ENCODE data around the gene JAG2.

The JAG2 gene

DNA sequence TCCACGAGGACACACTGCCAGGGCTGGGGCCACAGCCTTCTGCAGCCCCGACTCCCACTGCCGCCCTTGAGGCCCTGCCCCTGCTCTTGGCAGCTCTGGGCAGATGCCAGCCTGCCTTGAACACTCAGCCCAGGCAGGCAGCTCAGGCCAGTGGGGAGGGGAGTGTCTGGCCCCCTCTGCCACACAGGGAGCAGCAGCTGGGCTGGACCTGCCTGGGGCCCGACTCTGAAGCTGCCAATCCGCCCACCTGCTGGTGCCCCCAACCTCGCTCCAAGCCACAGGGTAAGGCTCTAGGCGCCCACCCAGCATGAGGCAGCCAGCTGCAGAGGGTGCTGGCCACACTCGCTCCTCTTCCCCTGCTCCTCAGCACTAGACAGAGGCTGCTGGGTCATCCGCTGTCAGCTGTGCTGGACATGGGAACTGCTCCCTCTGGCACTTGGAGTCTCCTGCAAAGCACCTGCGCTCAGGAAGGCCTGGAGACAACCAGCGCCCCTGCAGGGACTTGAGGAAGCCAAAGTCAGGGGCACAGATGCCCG, 37.2 kb upstream of the JAG2 start:
- Histone ChIP-seq H3K9me3 (ENCODE audit: insufficient read depth, low read depth, low read length) (no peaks in the 10 kb centered on the region), H3K27ac (ENCODE audit: low read depth, low read length) (no peak overlapping the region), H3K18ac (ENCODE audit: low read length) (no peak overlapping the region), H3K23ac (ENCODE audit: low read length) (no peak overlapping the region), H3K4me3 (ENCODE audit: low read depth, low read length) (no peak overlapping the region), H3K14ac (ENCODE audit: low read length) (no peak overlapping the region), H3K4me2 (ENCODE audit: low read length) (no peak overlapping the region), H2BK12ac (ENCODE audit: low read length) (no peak overlapping the region), H2AK5ac (ENCODE audit: low read length) (no peak overlapping the region), H3K27me3 (ENCODE audit: insufficient read depth, low read length) (no peaks in the 10 kb centered on the region), H3K79me1 (ENCODE audit: low read length) (no peaks in the 10 kb centered on the region), H2BK120ac (ENCODE audit: insufficient read depth, low read length, poor library complexity) (no peak overlapping the region), H3K4me1 (ENCODE audit: control insufficient read depth in 1 of 2, insufficient read depth in 2 of 2, low read length in 2 of 2) (peaks cover 2 to 7% of the 10 kb centered on the region in 2 experiments), H2BK5ac (ENCODE audit: low read depth, low read length, poor library complexity) (no peak overlapping the region), H4K91ac (ENCODE audit: low read depth, low read length) (no peak overlapping the region), H3K79me2 (ENCODE audit: control insufficient read depth, insufficient read depth, low read length, poor library complexity) (no peaks in the 10 kb centered on the region), H3K9ac (ENCODE audit: low read length) (no peak overlapping the region), H4K12ac (ENCODE audit: low read depth, low read length) (no peak overlapping the region), H4K8ac (ENCODE audit: low read depth, low read length) (no peak overlapping the region), H3K36me3 (ENCODE audit: control insufficient read depth in 1 of 2, insufficient read depth in 2 of 2, low read length in 2 of 2) (peaks cover 6 to 7% of the 10 kb centered on the region in 2 experiments), H3K4ac (ENCODE audit: low read depth, low read length) (no peak overlapping the region), H2AFZ (ENCODE audit: insufficient read depth, low read length, poor library complexity) (no peak overlapping the region)
- DNase-seq: peak; percentile 61 to 63
- whole genome bisulfite sequencing (ENCODE audit: extremely low coverage, insufficient coverage, insufficient read length): no CpG with 5 or more reads among the region's 12 CpGs

DNA sequence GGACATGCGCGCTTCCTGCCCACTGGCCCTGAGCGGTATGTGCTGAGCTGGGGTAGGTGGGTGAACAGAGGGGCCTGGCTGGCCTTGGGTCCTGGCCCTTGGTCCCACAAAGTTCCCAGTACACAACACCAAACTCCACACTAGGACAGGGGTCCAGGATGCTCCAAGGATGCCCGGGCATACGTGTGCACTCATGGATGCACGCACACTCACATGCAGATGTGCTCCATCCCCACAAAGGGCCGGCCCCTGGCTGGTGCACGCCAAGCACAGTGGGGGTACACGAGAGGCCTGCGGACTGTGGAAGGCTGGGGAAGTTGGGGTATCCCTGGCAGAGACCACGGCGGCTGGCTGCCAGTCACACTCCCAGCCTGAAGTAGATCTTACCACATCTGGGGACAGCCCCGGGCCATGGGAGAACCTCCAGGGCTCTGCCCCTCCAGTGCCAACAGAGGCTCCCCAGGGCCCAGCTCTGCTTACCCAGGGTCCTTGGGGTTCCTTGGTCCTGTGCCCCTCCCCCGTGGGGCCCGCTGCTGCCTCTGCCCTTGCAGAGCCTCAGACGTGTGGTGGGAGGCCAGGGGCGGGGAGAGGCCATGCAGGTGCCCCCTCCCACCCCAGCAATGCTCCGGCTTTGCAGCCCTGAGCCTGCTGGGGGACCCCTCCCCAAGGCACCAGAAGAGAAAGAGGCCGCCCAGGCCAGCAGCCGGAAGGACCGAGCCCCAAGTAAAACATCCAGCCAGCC, 36.5 kb upstream of the JAG2 start:
- H2BK120ac ChIP-seq (ENCODE audit: insufficient read depth, low read length, poor library complexity): no peak overlapping the region
- no peak for DNase-seq
- H2BK12ac ChIP-seq (ENCODE audit: low read length): no peak overlapping the region
- H3K14ac ChIP-seq (ENCODE audit: low read length): no peak overlapping the region
- no peaks in the 10 kb centered on the region for H3K9me3 ChIP-seq (ENCODE audit: insufficient read depth, low read depth, low read length)
- H3K4me2 ChIP-seq (ENCODE audit: low read length): no peak overlapping the region
- H3K18ac ChIP-seq (ENCODE audit: low read length): no peak overlapping the region
- no peak overlapping the region for H4K8ac ChIP-seq (ENCODE audit: low read depth, low read length)
- peaks cover 2 to 4% of the 10 kb centered on the region in 2 experiments for H3K36me3 ChIP-seq (ENCODE audit: control insufficient read depth in 1 of 2, insufficient read depth in 2 of 2, low read length in 2 of 2)
- no peak overlapping the region for H3K9ac ChIP-seq (ENCODE audit: low read length)
- no peak overlapping the region for H3K27ac ChIP-seq (ENCODE audit: low read depth, low read length)
- no peak overlapping the region for H4K12ac ChIP-seq (ENCODE audit: low read depth, low read length)
- H3K4ac ChIP-seq (ENCODE audit: low read depth, low read length): no peak overlapping the region
- H2AK5ac ChIP-seq (ENCODE audit: low read length): no peak overlapping the region
- H3K4me3 ChIP-seq (ENCODE audit: low read depth, low read length): no peak overlapping the region
- peaks cover 2 to 7% of the 10 kb centered on the region in 2 experiments for H3K4me1 ChIP-seq (ENCODE audit: control insufficient read depth in 1 of 2, insufficient read depth in 2 of 2, low read length in 2 of 2)
- no peaks in the 10 kb centered on the region for H3K79me1 ChIP-seq (ENCODE audit: low read length)
- no peak overlapping the region for H4K91ac ChIP-seq (ENCODE audit: low read depth, low read length)
- no peaks in the 10 kb centered on the region for H3K79me2 ChIP-seq (ENCODE audit: control insufficient read depth, insufficient read depth, low read length, poor library complexity)
- no CpG with 5 or more reads among the region's 21 CpGs for WGBS (ENCODE audit: extremely low coverage, insufficient coverage, insufficient read length)
- no peak overlapping the region for H2BK5ac ChIP-seq (ENCODE audit: low read depth, low read length, poor library complexity)
- no peak overlapping the region for H2AFZ ChIP-seq (ENCODE audit: insufficient read depth, low read length, poor library complexity)
- H3K27me3 ChIP-seq (ENCODE audit: insufficient read depth, low read length): no peaks in the 10 kb centered on the region
- no peak overlapping the region for H3K23ac ChIP-seq (ENCODE audit: low read length)

DNA sequence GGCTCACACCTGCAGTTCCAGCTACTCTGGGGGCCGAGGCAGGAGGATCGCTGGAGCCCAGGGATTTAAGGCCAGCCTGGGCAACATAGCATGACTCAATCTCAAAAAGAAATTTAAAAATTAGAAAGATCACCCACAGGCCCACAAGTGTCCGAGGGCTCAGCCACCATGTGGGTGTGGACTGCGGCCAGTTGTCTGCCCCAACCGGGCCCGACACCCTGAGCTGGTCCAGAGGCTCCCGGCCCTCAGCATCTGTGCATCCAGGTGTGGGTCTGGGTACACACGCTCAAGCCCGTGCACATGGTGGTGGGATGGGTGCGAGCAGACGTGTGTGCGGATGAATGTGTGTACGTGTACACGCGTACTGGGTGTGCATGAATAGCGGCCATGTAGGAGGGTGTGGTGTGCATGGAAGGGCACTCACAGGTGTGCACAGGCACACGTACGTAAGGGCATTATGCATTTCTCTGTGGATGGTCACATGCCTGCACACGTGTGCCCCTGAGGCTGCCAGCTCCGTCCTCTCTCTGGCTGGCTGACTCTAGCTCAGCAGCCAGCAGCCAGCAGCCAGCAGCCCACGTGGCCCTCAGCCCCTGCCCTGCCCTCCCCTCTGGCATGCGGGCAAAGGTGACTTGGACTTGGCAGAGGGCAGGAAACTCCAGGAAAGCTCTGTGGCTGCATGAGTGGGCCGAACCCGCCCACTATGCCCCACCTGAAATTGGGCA, 35.8 kb upstream of the JAG2 start:
- H3K36me3 ChIP-seq (ENCODE audit: control insufficient read depth in 1 of 2, insufficient read depth in 2 of 2, low read length in 2 of 2): no peaks in the 10 kb centered on the region
- no CpG with 5 or more reads among the region's 24 CpGs for WGBS (ENCODE audit: extremely low coverage, insufficient coverage, insufficient read length)
- H2AK5ac ChIP-seq (ENCODE audit: low read length): no peak overlapping the region
- no peak overlapping the region for H3K23ac ChIP-seq (ENCODE audit: low read length)
- no peak overlapping the region for H2BK5ac ChIP-seq (ENCODE audit: low read depth, low read length, poor library complexity)
- no peak overlapping the region for H3K18ac ChIP-seq (ENCODE audit: low read length)
- no peak overlapping the region for H2BK12ac ChIP-seq (ENCODE audit: low read length)
- no peaks in the 10 kb centered on the region for H3K79me1 ChIP-seq (ENCODE audit: low read length)
- H3K4me3 ChIP-seq (ENCODE audit: low read depth, low read length): peak overlapping the region; percentile 44
- H4K12ac ChIP-seq (ENCODE audit: low read depth, low read length): no peak overlapping the region
- no peaks in the 10 kb centered on the region for H3K27me3 ChIP-seq (ENCODE audit: insufficient read depth, low read length)
- H4K91ac ChIP-seq (ENCODE audit: low read depth, low read length): no peak overlapping the region
- no peak overlapping the region for H3K4me2 ChIP-seq (ENCODE audit: low read length)
- H3K4me1 ChIP-seq (ENCODE audit: control insufficient read depth in 1 of 2, insufficient read depth in 2 of 2, low read length in 2 of 2): peaks cover 2 to 7% of the 10 kb centered on the region in 2 experiments
- no peak overlapping the region for H3K4ac ChIP-seq (ENCODE audit: low read depth, low read length)
- H3K14ac ChIP-seq (ENCODE audit: low read length): no peak overlapping the region
- no peaks in the 10 kb centered on the region for H3K79me2 ChIP-seq (ENCODE audit: control insufficient read depth, insufficient read depth, low read length, poor library complexity)
- no peak overlapping the region for H2AFZ ChIP-seq (ENCODE audit: insufficient read depth, low read length, poor library complexity)
- no peak overlapping the region for H3K9ac ChIP-seq (ENCODE audit: low read length)
- H2BK120ac ChIP-seq (ENCODE audit: insufficient read depth, low read length, poor library complexity): no peak overlapping the region
- no peak overlapping the region for H4K8ac ChIP-seq (ENCODE audit: low read depth, low read length)
- no peaks in the 10 kb centered on the region for H3K9me3 ChIP-seq (ENCODE audit: insufficient read depth, low read depth, low read length)
- peak; percentile 91 to 95 for DNase-seq
- no peak overlapping the region for H3K27ac ChIP-seq (ENCODE audit: low read depth, low read length)

DNA sequence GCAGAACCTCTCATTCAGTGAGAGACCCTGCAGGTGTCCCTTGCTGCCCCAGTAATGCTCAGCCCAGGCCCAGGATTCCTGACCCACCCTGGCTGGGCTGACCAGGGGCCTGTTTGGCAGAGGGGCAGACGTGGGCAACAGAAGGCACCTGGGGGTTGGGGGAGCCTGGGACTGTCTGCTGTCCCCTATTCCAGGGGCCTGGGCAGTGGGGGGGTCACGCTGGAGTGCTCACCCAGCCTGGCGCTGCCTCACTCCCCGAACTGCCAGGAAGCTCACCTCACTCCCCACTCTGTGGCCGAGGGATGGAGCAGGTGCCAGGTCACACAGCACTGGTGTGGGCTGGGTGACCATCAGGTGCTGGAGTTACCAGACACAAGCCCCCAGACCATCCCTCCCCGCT, 35.1 kb upstream of the JAG2 start:
- Histone ChIP-seq H4K8ac (ENCODE audit: low read depth, low read length) (no peak overlapping the region), H3K79me2 (ENCODE audit: control insufficient read depth, insufficient read depth, low read length, poor library complexity) (no peaks in the 10 kb centered on the region), H3K79me1 (ENCODE audit: low read length) (no peaks in the 10 kb centered on the region), H2BK12ac (ENCODE audit: low read length) (no peak overlapping the region), H3K27ac (ENCODE audit: low read depth, low read length) (no peak overlapping the region), H2AFZ (ENCODE audit: insufficient read depth, low read length, poor library complexity) (no peak overlapping the region), H3K4ac (ENCODE audit: low read depth, low read length) (no peak overlapping the region), H4K12ac (ENCODE audit: low read depth, low read length) (no peak overlapping the region), H4K91ac (ENCODE audit: low read depth, low read length) (no peak overlapping the region), H3K23ac (ENCODE audit: low read length) (no peak overlapping the region), H3K9me3 (ENCODE audit: insufficient read depth, low read depth, low read length) (no peaks in the 10 kb centered on the region), H3K4me2 (ENCODE audit: low read length) (no peak overlapping the region), H3K9ac (ENCODE audit: low read length) (no peak overlapping the region), H2BK120ac (ENCODE audit: insufficient read depth, low read length, poor library complexity) (no peak overlapping the region), H3K4me1 (ENCODE audit: control insufficient read depth in 1 of 2, insufficient read depth in 2 of 2, low read length in 2 of 2) (peaks cover 1 to 2% of the 10 kb centered on the region in 2 experiments), H3K36me3 (ENCODE audit: control insufficient read depth in 1 of 2, insufficient read depth in 2 of 2, low read length in 2 of 2) (no peaks in the 10 kb centered on the region), H2BK5ac (ENCODE audit: low read depth, low read length, poor library complexity) (no peak overlapping the region), H3K27me3 (ENCODE audit: insufficient read depth, low read length) (no peaks in the 10 kb centered on the region), H2AK5ac (ENCODE audit: low read length) (no peak overlapping the region), H3K14ac (ENCODE audit: low read length) (no peak overlapping the region), H3K18ac (ENCODE audit: low read length) (no peak overlapping the region), H3K4me3 (ENCODE audit: low read depth, low read length) (no peak overlapping the region)
- no CpG with 5 or more reads among the region's 6 CpGs for WGBS (ENCODE audit: extremely low coverage, insufficient coverage, insufficient read length)
- DNase-seq: no peak

Data from trophoblast cell (in vitro differentiated cells and primary cell).